HG03457 (cell line): ENCODE results near the gene SMC1B.
"Not testable (repeated sequence)": the region's sequence is repeated elsewhere in the genome, so short reads cannot be mapped to it uniquely, and the experiment has no call there.

Experiments used
- ATAC-seq: cut with Tn5 transposase; IDR thresholded peaks from one replicate; pipeline ENCODE4 v1.9.1; 2021; ENCODE audit warnings: moderate number of reproducible peaks; ENCODE audit not compliant: unreplicated experiment

Gene SMC1B

GRCh38 chr22:45306139-45306538, 107.3 kb downstream of the SMC1B start:
- ATAC-seq, result no peak

- no peak for ATAC-seq
These were observed 107.8 kb downstream of the SMC1B start for GRCh38 chr22:45305456-45306075.

- ATAC-seq, result no peak
These were observed 108.4 kb downstream of the SMC1B start for GRCh38 chr22:45304971-45305370.

GRCh38 chr22:45303181-45303580, 110.2 kb downstream of the SMC1B start:
- no peak for ATAC-seq

GRCh38 chr22:45302751-45303150, 110.6 kb downstream of the SMC1B start:
- ATAC-seq, result no peak

- ATAC-seq, result no peak
These were observed 114.4 kb downstream of the SMC1B start for GRCh38 chr22:45298934-45299505.

- ATAC-seq, result no peak
These were observed 116.6 kb downstream of the SMC1B start for GRCh38 chr22:45296628-45297297.

GRCh38 chr22:45295492-45295891, 117.9 kb downstream of the SMC1B start:
- ATAC-seq, result no peak

- not testable (repeated sequence) for ATAC-seq
These were observed 118.4 kb downstream of the SMC1B start for GRCh38 chr22:45295004-45295403.
